OCI-LY3 (cell line): ENCODE results near the gene ILF3.

Experiments
- H2AFZ ChIP-seq: fragments of 200-600, 300-600 bp; shearing (Covaris generic); 2 replicates; pipeline ENCODE4 v1.6.0; 2014; ENCODE audit warnings: antibody characterized with exemption, low read depth, low read length
- H3K27ac ChIP-seq: fragments of 200-600, 300-600 bp; sonication (generic); 2 replicates; pipeline ENCODE4 v1.5.1; 2014; ENCODE audit warnings: mild to moderate bottlenecking, low read length, moderate library complexity, mixed read lengths
- H3K27me3 ChIP-seq: fragments of 200-600, 300-600 bp; sonication (generic); 2 replicates; pipeline ENCODE4 v1.6.1; 2014; ENCODE audit warnings: low read depth, low read length, mixed read lengths
- H3K36me3 ChIP-seq: fragments of 200-600, 300-600 bp; sonication (generic); replicated peaks from 2 replicates; pipeline ENCODE3; 2014; ENCODE audit warnings: low read depth, low read length, mixed read lengths
- H3K4me1 ChIP-seq: fragments of 300-600, 200-600 bp; sonication (generic); 2 replicates; pipeline ENCODE4 v1.6.1; 2014; ENCODE audit warnings: low read length, mixed read lengths
- H3K4me2 ChIP-seq: fragments of 200-600, 300-600 bp; sonication (generic); 2 replicates; pipeline ENCODE4 v1.6.1; 2014; ENCODE audit warnings: low read length, mixed read lengths
- H3K4me3 ChIP-seq: fragments of 300-600, 200-600 bp; sonication (generic); 2 replicates; pipeline ENCODE4 v1.5.1; 2014; ENCODE audit warnings: antibody characterized with exemption, mild to moderate bottlenecking, low read length, moderate library complexity
- H3K79me2 ChIP-seq: fragments of 300-600, 200-600 bp; shearing (Covaris generic); 2 replicates; pipeline ENCODE4 v1.6.1; 2014; ENCODE audit warnings: mild to moderate bottlenecking, low read length, mixed read lengths
- H3K9ac ChIP-seq: fragments of 300-600, 200-600 bp; shearing (Covaris generic); 2 replicates; pipeline ENCODE4 v1.6.0; 2014; ENCODE audit warnings: mild to moderate bottlenecking, low read length, moderate library complexity
- H3K9me3 ChIP-seq: fragments of 200-600, 300-600 bp; shearing (Covaris generic); 2 replicates; pipeline ENCODE4 v1.6.1; 2014; ENCODE audit warnings: low read length, mixed read lengths; ENCODE audit not compliant: insufficient read depth
- H4K20me1 ChIP-seq: fragments of 200-600, 300-600 bp; sonication (generic); 2 replicates; pipeline ENCODE4 v1.6.1; 2016; ENCODE audit warnings: low read length, mixed read lengths; ENCODE audit not compliant: insufficient read depth
- CTCF ChIP-seq: fragments of 200-600, 300-600 bp; sonication (generic); IDR thresholded peaks from 2 replicates; pipeline ENCODE4 v1.5.1; 2014; ENCODE audit warnings: antibody characterized with exemption, low read length, low read depth
- EZH2phosphoT487 ChIP-seq: fragments of 200-600 bp; shearing (Covaris generic); IDR thresholded peaks from 2 replicates; pipeline ENCODE4 v1.6.1; 2018; ENCODE audit warnings: antibody characterized with exemption, mixed run types, low read depth

Gene ILF3

GRCh38 chr19:10720607-10721125, 66.5 kb downstream of the ILF3 start:
- Histone ChIP-seq H3K79me2 (peaks cover 75% of the 10 kb centered on the region), H3K4me3 (no peak overlapping the region), H3K9ac (no peak overlapping the region), H3K27me3 (no peaks in the 10 kb centered on the region), H3K27ac (no peak overlapping the region), H3K4me1 (peaks cover 11% of the 10 kb centered on the region), H3K4me2 (no peak overlapping the region), H3K36me3 (peaks cover 6% of the 10 kb centered on the region), H4K20me1 (peaks cover 38% of the 10 kb centered on the region), H3K9me3 (no peaks in the 10 kb centered on the region), H2AFZ (no peak overlapping the region)
- TF ChIP-seq CTCF (no peak), EZH2phosphoT487 (no peak)

- peaks cover 13% of the 10 kb centered on the region for H3K36me3 ChIP-seq
- H4K20me1 ChIP-seq: peaks cover 57% of the 10 kb centered on the region
- H2AFZ ChIP-seq: no peak overlapping the region
- H3K9me3 ChIP-seq: no peaks in the 10 kb centered on the region
- peaks cover 11% of the 10 kb centered on the region for H3K4me1 ChIP-seq
- H3K4me3 ChIP-seq: no peak overlapping the region
- H3K27ac ChIP-seq: no peak overlapping the region
- H3K9ac ChIP-seq: no peak overlapping the region
- H3K4me2 ChIP-seq: no peak overlapping the region
- no peak for TF ChIP-seq CTCF
- TF ChIP-seq EZH2phosphoT487: no peak
- H3K79me2 ChIP-seq: peaks cover 98% of the 10 kb centered on the region
- no peaks in the 10 kb centered on the region for H3K27me3 ChIP-seq
These were observed 69.4 kb downstream of the ILF3 start for GRCh38 chr19:10723591-10723990.

DNA sequence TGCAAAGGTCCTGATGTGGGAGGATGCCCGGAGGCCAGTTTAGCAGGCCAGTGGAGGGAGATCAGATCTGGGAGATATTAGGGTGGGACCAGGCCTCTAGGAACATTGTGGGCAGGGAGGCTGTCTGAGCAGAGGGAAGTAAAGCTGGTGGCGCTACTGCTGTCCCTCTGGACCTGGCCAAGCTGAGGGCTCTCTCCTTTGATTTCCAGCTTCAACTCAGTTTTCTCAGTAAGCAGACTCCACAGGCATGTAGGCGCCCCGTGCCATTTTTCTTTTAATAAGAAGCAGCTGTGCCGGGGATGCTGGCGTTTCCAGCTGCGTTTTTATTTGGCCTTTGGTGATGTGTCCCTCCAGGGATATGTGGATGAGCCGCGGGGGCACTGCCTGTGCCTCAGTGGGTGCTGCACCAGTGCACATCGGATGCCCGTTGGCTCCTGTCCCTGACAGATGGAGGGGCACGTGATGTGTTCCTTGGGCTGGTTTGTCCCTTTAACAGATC, 70.5 kb downstream of the ILF3 start:
- TF ChIP-seq CTCF (no peak), EZH2phosphoT487 (no peak)
- Histone ChIP-seq H3K79me2 (peaks cover 96% of the 10 kb centered on the region), H3K9me3 (no peaks in the 10 kb centered on the region), H3K27me3 (no peaks in the 10 kb centered on the region), H3K4me1 (peaks cover 2% of the 10 kb centered on the region), H3K4me2 (no peak overlapping the region), H3K4me3 (no peak overlapping the region), H3K27ac (no peak overlapping the region), H3K9ac (no peak overlapping the region), H2AFZ (no peak overlapping the region), H3K36me3 (peaks cover 13% of the 10 kb centered on the region), H4K20me1 (peaks cover 53% of the 10 kb centered on the region)

GRCh38 chr19:10725415-10725814, 71.3 kb downstream of the ILF3 start:
- Histone ChIP-seq H3K4me2 (no peak overlapping the region), H3K36me3 (peaks cover 12% of the 10 kb centered on the region), H3K27me3 (no peaks in the 10 kb centered on the region), H3K79me2 (peaks cover 96% of the 10 kb centered on the region), H3K9ac (no peak overlapping the region), H3K4me1 (no peaks in the 10 kb centered on the region), H4K20me1 (peaks cover 57% of the 10 kb centered on the region), H3K9me3 (no peaks in the 10 kb centered on the region), H3K27ac (no peak overlapping the region), H2AFZ (no peak overlapping the region), H3K4me3 (no peak overlapping the region)
- TF ChIP-seq CTCF (no peak), EZH2phosphoT487 (no peak)
